ENCODE measurements around the gene XIAP.

Gene XIAP

GRCh38 chrX:123962006-123962467 lies 102.2 kb downstream of the XIAP start:
- DNase-seq = no peak

GRCh38 chrX:123962794-123963373 lies 103.0 kb downstream of the XIAP start:
- DNase-seq = peak; percentile 89
